ENCODE data around the gene UBIAD1.

DNA sequence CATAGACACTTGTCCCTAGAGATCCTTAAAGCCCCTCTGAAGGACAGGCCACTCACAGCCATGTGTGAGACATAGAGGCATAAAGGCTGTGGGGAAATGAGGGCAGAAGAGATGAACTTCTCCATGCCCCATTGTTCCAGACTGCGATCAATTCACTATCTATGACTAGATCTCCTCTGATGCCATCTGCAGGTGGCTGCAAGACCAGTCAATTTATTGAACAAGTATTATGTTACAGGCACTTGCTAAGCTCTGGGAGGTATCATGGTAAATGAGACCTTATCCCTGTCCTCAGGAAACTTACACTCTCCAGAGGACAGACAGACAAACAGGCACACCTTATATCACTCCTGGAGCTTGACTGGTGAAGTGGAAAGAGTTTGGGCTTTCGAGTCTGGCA is 22.9 kb downstream of the UBIAD1 start:
- TF ChIP-seq, protein P1, sequence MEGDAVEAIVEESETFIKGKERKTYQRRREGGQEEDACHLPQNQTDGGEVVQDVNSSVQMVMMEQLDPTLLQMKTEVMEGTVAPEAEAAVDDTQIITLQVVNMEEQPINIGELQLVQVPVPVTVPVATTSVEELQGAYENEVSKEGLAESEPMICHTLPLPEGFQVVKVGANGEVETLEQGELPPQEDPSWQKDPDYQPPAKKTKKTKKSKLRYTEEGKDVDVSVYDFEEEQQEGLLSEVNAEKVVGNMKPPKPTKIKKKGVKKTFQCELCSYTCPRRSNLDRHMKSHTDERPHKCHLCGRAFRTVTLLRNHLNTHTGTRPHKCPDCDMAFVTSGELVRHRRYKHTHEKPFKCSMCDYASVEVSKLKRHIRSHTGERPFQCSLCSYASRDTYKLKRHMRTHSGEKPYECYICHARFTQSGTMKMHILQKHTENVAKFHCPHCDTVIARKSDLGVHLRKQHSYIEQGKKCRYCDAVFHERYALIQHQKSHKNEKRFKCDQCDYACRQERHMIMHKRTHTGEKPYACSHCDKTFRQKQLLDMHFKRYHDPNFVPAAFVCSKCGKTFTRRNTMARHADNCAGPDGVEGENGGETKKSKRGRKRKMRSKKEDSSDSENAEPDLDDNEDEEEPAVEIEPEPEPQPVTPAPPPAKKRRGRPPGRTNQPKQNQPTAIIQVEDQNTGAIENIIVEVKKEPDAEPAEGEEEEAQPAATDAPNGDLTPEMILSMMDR (conservative IDR thresholded peaks at IDR 0.05 in 1 of 2, IDR thresholded peaks at IDR 0.05 in 1 of 2; ENCODE audit: extremely low read depth in 1 of 2, insufficient read depth in 1 of 2, low read depth in 1 of 2, low read length in 2 of 2): no peak
- no peak for TF ChIP-seq EZH2 (IDR thresholded peaks at IDR 0.05; ENCODE audit: borderline replicate concordance, low read length)

Data from mammary epithelial cell (primary cell).